T-helper 2 cell treated with Interferon-gamma antibody and Interleukin-4, amounts not matched to agents 5 μg/mL and 100 μg/mL, for 36 hours (primary cell): Measurements from ENCODE around the gene LARP1B.
"Not testable (repeated sequence)": the region's sequence is repeated elsewhere in the genome, so short reads cannot be mapped to it uniquely, and the experiment has no call there.

Experiments
- DNase-seq: peaks from one replicate; pipeline ENCODE4 v3.0.0; 2021; ENCODE audit warnings: low spot score
- H3K27ac Mint-ChIP-seq: one replicate; pipeline ENCODE4 v1.8.0; 2021; ENCODE audit warnings: mild to moderate bottlenecking, mixed read lengths
- H3K27me3 Mint-ChIP-seq: one replicate; pipeline ENCODE4 v1.8.0; 2021; ENCODE audit warnings: low read depth, mixed read lengths
- H3K36me3 Mint-ChIP-seq: one replicate; pipeline ENCODE4 v1.8.0; 2021; ENCODE audit warnings: low read depth, mixed read lengths
- H3K4me1 Mint-ChIP-seq: one replicate; pipeline ENCODE4 v1.8.0; 2021; ENCODE audit warnings: low read depth, mixed read lengths
- H3K4me3 Mint-ChIP-seq: one replicate; pipeline ENCODE4 v1.8.0; 2022; ENCODE audit warnings: mild to moderate bottlenecking, moderate library complexity, mixed read lengths
- H3K9me3 Mint-ChIP-seq: one replicate; pipeline ENCODE4 v1.8.0; 2021; ENCODE audit warnings: mixed read lengths

The LARP1B gene

GRCh38 chr4:128221586-128221985, 160.5 kb downstream of the LARP1B start:
- Mint-ChIP-seq H3K36me3 (no peaks in the 10 kb centered on the region), H3K27ac (no peak overlapping the region), H3K4me3 (no peak overlapping the region), H3K4me1 (peaks cover 2% of the 10 kb centered on the region), H3K27me3 (peaks cover 2% of the 10 kb centered on the region), H3K9me3 (no peaks in the 10 kb centered on the region)
- DNase-seq, result no peak

- no peak for DNase-seq
- H3K27ac Mint-ChIP-seq, result no peak overlapping the region
- H3K36me3 Mint-ChIP-seq, result no peaks in the 10 kb centered on the region
- H3K27me3 Mint-ChIP-seq, result peaks cover 2% of the 10 kb centered on the region
- H3K4me3 Mint-ChIP-seq, result no peak overlapping the region
- H3K9me3 Mint-ChIP-seq, result no peaks in the 10 kb centered on the region
- peaks cover under 1% of the 10 kb centered on the region for H3K4me1 Mint-ChIP-seq
These were observed 164.0 kb downstream of the LARP1B start for GRCh38 chr4:128225148-128225547.

DNA sequence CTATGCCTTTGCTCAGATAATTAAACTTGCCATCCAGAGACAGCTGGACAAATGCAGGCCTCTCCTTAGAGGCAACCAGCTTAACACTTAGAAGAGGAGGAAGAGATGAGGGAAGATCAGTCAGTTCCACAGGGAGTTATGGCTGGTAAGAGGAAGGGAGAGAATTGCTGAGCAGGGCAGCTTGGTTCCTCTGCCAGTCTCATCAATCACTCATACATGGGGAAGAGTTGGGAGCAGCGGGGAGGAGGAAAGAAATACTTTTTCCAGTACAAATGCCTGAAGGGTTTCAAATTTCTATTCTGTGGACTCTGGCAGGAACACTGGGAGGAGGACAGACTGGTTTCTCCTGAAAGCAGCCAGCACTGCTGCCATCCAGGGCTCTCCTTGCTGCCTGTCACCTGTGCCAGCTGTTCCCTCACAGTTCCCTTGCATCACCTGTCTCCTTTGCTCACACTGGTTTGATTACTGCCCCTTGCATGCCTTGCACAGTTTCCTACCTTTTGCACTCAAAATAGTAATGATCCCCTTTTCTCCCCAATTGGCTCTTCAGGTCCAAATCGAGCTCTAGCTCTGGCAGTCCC, 167.0 kb downstream of the LARP1B start:
- H3K4me1 Mint-ChIP-seq, result no peaks in the 10 kb centered on the region
- H3K27me3 Mint-ChIP-seq, result peaks cover 2% of the 10 kb centered on the region

DNA sequence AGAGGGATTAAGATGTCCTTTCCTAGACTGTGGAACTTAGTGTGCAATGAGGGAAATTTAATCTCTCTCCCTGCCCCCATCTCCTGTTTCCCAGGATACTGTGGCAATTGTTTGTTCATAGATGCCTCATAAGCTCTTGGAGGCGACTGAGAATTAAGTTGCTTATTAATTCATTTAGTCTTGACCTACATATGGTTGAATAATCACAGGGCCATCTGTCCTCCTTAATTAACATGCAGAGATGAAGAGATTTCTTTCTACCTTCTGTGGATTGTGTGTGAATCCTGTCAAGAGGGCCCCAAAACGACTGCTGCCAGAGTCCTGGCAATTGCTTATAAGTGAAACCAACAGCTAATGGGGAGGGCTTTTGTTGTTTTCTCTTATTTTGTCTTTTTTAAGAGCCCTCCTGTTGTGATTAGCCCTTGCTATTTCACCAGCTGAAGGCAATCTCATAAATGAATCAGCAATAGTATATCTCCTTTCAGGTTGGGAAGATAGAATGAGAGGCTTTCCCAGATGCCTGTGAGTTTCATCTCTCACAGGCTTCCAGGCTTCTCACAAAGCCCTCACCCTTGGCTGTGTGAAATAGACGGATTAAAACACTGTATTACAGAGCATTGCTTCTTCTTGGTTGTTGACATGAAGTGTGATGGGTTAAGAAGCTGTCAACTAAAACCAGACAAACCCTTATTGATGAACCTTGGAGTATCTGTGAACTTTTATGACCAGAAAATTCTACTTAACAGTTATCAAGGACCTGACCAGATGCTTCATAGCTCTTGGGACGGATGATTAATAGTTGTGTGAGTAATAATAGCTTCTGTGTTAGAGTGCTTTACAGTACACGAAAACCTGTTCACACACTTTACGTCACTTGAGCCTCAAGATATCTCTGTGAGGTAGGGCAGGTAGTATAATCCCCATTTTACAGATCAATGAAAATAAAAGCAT, 168.0 kb downstream of the LARP1B start:
- H3K9me3 Mint-ChIP-seq, result no peaks in the 10 kb centered on the region
- peaks cover 2% of the 10 kb centered on the region for H3K27me3 Mint-ChIP-seq
- no peaks in the 10 kb centered on the region for H3K4me1 Mint-ChIP-seq
- no peak overlapping the region for H3K27ac Mint-ChIP-seq
- H3K4me3 Mint-ChIP-seq, result no peak overlapping the region
- H3K36me3 Mint-ChIP-seq, result no peaks in the 10 kb centered on the region
- DNase-seq, result no peak

More for the DNA sequence above, 167.0 kb downstream of the LARP1B start:
- Mint-ChIP-seq H3K9me3 (no peaks in the 10 kb centered on the region), H3K36me3 (no peaks in the 10 kb centered on the region), H3K27ac (no peak overlapping the region), H3K4me3 (no peak overlapping the region)
- DNase-seq, result no peak

DNA sequence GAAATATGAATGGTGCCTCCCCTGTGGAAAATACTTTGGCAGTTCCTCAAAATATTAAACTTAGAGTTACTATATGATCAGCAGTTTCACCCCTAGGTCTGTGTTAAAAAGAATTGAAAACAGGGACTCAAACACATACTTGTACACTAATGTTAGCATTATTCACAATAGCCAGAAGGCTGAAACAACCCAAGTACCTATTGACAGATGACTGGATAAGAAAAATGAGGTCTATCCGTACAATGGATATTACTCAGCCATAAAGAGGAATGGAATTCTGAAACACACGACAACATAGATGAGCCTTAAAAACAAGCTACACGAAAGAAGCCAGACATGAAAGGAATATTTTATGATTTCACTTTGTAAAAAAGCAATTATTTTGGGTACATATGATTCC, 171.6 kb downstream of the LARP1B start:
- H3K9me3 Mint-ChIP-seq, result no peaks in the 10 kb centered on the region
- H3K27me3 Mint-ChIP-seq, result no peaks in the 10 kb centered on the region
- no peak overlapping the region for H3K4me3 Mint-ChIP-seq
- no peak for DNase-seq
- no peaks in the 10 kb centered on the region for H3K36me3 Mint-ChIP-seq
- H3K4me1 Mint-ChIP-seq, result no peaks in the 10 kb centered on the region
- no peak overlapping the region for H3K27ac Mint-ChIP-seq

DNA sequence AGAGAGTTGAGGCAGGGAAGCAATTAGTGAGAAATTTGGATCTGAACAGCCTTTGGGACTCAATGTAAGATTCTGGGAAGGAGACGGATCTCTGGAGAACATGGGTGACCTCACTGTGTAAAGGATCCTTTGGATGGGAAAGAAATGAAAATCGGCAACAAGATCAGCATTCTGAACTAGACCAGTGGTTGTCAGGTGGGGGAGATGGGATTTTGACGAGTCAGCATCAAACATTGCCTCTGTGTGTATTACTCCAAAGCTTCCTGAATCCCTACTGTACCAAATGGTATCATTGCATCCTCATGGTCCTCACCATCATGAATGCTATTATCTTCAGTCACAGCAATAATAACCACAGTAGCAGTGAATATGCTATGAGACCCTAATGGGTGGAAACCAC, 173.7 kb downstream of the LARP1B start:
- no peak for DNase-seq
- no peak overlapping the region for H3K27ac Mint-ChIP-seq
- H3K9me3 Mint-ChIP-seq, result no peaks in the 10 kb centered on the region
- H3K4me1 Mint-ChIP-seq, result no peaks in the 10 kb centered on the region
- no peaks in the 10 kb centered on the region for H3K36me3 Mint-ChIP-seq
- no peaks in the 10 kb centered on the region for H3K27me3 Mint-ChIP-seq
- H3K4me3 Mint-ChIP-seq, result no peak overlapping the region

GRCh38 chr4:128241019-128241418, 179.9 kb downstream of the LARP1B start:
- Mint-ChIP-seq H3K27ac (no peak overlapping the region), H3K36me3 (no peaks in the 10 kb centered on the region), H3K9me3 (peaks cover under 1% of the 10 kb centered on the region), H3K27me3 (no peaks in the 10 kb centered on the region), H3K4me3 (no peak overlapping the region), H3K4me1 (no peaks in the 10 kb centered on the region)
- no peak for DNase-seq

GRCh38 chr4:128241425-128241913, 180.4 kb downstream of the LARP1B start:
- no peaks in the 10 kb centered on the region for H3K4me1 Mint-ChIP-seq

DNA sequence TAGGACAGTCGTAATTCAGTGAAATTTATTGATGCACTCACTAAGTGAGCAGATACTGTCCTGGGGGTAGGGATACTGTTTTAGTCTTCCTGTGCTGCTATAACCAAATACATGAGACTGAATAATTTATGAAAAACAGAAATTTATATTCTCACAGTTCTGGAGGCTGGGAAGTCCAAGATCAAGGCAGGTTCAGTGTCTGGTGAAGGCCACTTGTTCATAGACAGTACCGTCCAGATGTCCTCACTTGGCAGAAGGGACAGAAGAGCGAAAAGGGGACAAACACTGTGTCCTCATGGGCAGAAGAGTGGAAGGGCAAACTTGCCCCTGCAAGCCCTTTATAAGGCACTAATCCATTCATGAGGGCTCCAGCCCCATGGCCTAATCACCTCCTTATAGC, 180.9 kb downstream of the LARP1B start:
- DNase-seq, result no peak
- Mint-ChIP-seq H3K27ac (no peak overlapping the region), H3K4me1 (no peaks in the 10 kb centered on the region), H3K36me3 (no peaks in the 10 kb centered on the region), H3K27me3 (no peaks in the 10 kb centered on the region), H3K4me3 (no peak overlapping the region), H3K9me3 (peaks cover 8% of the 10 kb centered on the region)

More at GRCh38 chr4:128241425-128241913, 180.4 kb downstream of the LARP1B start:
- Mint-ChIP-seq H3K4me3 (no peak overlapping the region), H3K36me3 (no peaks in the 10 kb centered on the region), H3K27me3 (no peaks in the 10 kb centered on the region), H3K9me3 (peaks cover 5% of the 10 kb centered on the region), H3K27ac (no peak overlapping the region)
- no peak for DNase-seq

DNA sequence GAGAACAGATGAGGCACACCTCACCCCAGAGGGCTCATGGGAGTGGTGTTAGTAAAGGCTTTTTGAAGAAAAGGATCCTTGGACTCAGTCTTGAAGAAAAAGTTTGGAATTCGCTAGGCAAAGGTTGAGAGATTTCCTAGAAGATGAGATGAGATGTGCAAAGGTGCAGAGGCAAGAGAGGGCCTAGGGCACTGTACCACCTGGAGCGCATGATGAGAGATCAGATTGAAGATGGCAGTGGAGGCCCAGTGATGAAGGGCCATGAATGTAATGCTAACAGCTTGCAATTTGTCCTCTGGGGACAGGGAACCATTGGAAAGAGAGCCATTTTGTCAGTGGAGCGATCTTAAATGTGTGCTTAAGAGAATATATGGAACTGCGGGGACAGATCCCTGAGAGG, 181.5 kb downstream of the LARP1B start:
- no peak overlapping the region for H3K4me3 Mint-ChIP-seq
- peaks cover 11% of the 10 kb centered on the region for H3K9me3 Mint-ChIP-seq
- no peaks in the 10 kb centered on the region for H3K4me1 Mint-ChIP-seq
- H3K27ac Mint-ChIP-seq, result no peak overlapping the region
- H3K27me3 Mint-ChIP-seq, result no peaks in the 10 kb centered on the region
- no peak for DNase-seq
- no peaks in the 10 kb centered on the region for H3K36me3 Mint-ChIP-seq

DNA sequence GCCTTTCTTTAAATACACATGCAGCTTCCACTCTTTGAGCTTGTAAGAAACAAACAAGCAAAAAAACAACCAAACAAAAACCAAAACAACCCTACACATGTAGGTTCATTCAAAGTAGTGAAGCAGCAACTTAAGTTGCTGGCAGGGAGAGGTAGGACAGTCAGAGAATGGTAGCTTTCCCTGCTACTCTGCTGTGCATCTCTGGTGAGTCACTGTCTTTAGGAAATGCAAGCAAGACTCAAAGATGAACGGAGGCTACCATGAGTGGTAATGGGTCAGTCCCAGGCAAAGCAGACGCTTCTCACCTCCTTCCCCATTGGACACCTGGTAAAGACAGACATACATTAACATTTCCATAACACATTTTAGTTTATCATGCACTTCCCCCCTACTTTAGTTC, 183.3 kb downstream of the LARP1B start:
- Mint-ChIP-seq H3K27me3 (no peaks in the 10 kb centered on the region), H3K4me1 (no peaks in the 10 kb centered on the region), H3K4me3 (no peak overlapping the region), H3K36me3 (no peaks in the 10 kb centered on the region), H3K27ac (no peak overlapping the region), H3K9me3 (peaks cover 18% of the 10 kb centered on the region)
- no peak for DNase-seq

DNA sequence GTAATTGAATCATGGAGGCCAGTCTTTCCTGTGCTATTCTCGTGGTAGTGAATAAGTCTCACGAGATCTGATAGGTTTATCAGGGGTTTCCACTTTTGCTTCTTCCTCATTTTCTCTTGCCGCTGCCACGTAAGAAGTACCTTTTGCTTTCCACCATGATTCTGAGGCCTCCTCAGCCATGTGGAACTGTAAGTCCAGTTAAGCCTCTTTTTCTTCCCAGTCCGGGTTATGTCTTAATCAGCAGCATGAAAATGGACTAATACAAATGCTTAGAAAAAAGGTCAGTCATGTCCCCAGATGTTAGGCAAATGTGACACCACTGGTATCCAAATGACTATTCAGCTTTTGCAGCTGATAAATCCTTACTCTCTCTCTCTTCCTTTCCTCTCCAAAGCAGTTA, 184.3 kb downstream of the LARP1B start:
- not testable (repeated sequence) for H3K27me3 Mint-ChIP-seq, H3K4me1 Mint-ChIP-seq, H3K27ac Mint-ChIP-seq, H3K36me3 Mint-ChIP-seq, H3K4me3 Mint-ChIP-seq, DNase-seq
- H3K9me3 Mint-ChIP-seq, result peaks cover 26% of the 10 kb centered on the region

- DNase-seq, result no peak
- Mint-ChIP-seq H3K9me3 (peaks cover 34% of the 10 kb centered on the region), H3K27me3 (no peaks in the 10 kb centered on the region)
These were observed 186.8 kb downstream of the LARP1B start for GRCh38 chr4:128247906-128248305.

More at GRCh38 chr4:128247906-128248305, 186.8 kb downstream of the LARP1B start:
- H3K27ac Mint-ChIP-seq, result no peak overlapping the region
- no peaks in the 10 kb centered on the region for H3K36me3 Mint-ChIP-seq
- H3K4me1 Mint-ChIP-seq, result no peaks in the 10 kb centered on the region
- H3K4me3 Mint-ChIP-seq, result no peak overlapping the region
